ENCODE data around the gene CYGB.

The CYGB gene

DNA sequence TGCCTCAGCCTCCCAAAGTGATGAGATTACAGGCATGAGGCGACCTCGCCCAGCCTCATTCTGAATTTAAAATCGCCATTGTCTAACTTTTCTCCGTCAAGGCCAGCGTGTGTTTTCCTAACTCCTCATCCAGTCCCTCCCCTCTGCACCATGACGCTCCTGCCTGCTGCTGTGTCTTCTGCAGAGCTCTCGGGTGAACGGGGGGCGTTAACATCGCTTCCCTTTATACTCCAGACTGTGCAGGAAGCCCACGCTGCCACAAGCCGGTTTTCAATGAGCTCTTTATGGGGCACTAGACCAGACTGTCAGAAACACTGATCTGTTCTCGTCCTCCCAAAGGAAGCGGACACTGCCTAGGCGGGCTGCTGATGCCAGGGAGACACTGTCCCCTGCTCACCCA lies 56.9 kb downstream of the CYGB start:
- no peak for DNase-seq (ENCODE audit: low spot score)

DNA sequence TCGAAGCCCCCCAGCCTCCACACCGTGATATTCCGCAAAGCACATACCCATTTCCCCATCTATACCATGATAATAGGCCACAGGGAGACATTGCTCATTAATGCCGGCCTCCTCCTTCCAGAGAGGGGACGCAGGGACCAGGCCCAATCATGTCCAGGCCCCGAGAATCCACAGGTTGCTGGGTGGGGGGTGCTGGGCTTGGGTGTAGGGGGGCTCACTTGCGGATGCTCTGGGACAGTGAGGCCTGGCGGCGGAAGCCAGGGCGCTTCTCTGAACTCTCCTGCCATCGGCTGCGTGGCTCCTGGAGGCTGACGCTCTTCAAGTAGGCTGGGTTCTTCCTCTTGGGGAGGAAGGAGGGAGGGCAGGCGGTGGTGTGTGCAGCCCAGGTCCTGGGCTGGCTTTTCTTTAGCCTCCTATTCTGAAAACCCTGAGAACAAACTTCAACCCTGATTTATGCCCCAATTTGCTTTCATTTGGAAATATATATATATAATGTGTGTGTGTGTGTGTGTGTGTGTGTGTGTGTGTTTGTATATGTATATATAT lies 57.9 kb downstream of the CYGB start:
- no peak for DNase-seq (ENCODE audit: low spot score)

DNA sequence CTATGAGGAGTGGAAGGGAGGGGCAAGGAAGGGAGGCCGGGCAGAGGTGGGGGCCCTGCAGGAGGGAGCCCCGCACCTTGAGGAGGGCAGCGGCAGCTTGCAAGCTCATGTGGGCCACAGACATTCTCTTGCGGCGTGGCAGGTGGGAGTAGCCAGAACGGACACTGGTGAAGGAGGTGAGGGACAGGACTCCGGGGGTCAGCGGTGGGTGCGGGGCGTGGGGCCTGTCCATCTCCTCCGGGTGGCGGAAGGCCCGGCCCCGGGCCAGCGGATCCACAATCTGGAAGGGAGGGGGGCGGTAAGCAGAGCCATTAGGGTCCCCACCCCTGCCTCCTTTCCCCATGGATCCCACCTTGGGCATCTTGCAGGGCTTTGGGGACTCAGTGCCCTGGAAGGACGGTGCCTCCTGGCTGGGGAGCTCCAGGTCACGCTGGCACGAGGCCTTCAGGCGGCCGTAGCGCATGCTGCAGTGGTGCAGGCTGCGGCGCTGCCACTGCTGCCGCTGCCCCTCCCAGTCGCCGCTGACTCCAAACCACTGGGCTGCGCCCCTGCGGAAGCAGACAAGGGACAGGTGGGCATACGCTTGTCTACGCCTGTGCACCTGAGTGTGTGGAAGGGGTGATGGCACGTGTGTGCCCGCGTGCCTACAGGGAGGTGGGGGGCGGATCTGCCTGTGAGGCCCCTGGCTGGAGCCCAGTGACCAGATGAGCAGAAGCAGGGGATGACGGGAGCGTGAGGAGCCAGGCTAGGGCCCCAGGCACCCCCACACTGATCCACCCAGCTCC lies 58.6 kb downstream of the CYGB start:
- no peak for DNase-seq (ENCODE audit: low spot score)

DNA sequence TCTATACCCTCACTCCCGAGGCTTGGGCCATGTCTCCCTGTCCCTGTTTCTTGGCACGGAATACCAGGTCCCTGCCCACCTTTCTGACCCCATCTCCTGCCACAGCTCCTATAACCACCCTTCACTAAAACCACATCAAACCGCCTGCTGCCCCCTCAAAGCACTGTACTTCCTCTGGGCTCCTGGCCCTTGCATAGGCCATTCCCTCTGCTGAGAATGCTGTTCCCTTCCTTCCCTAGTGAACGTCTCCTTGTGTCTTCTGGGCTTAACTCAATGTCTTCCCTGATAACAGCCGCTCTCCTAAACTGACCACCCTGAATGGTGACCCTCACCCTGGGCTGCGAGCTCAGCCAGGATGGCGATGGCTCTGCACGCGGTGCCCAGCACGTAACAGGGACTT lies 59.4 kb downstream of the CYGB start:
- no peak for DNase-seq (ENCODE audit: low spot score)

DNA sequence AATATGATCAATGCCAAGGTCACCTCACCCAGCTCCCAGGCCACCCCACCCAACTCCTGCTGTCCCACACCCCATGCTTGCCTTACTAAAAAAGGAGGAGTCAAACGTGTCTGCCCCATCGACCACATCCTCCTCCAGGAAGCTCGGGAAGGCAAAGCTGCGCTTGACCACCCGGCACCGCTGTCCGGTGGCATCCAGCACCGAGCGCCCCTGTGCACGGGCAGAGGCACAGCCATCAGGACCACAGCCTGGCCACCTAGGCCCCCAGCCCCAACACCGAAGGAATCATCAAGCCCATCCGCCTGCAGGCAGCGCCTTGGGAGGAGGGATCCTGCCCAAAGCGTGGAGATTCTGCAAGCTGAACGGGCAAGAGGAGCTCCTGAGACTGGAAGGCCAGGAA lies 59.9 kb downstream of the CYGB start:
- no peak for DNase-seq (ENCODE audit: low spot score)

All from hepatic stellate cell (primary cell).